MM.1S (cell line): ENCODE measurements around the gene C16orf89.

Source experiments
- EZH2 ChIP-seq: fragments of 300-600 bp; sonication (generic); optimal IDR thresholded peaks from 2 replicates; pipeline ENCODE3; 2017; ENCODE audit warnings: low read depth, mild to moderate bottlenecking, antibody characterized with exemption, low read length, mixed read lengths
- TF ChIP-seq, protein P1 (sequence below): fragments of 300-600 bp; sonication (generic); IDR thresholded peaks from 2 replicates; pipeline ENCODE4 v1.5.1; 2016; ENCODE audit warnings: antibody characterized with exemption, low read length, mixed read lengths

GRCh38 chr16:5031601-5032000, 34.2 kb downstream of the C16orf89 start:
- TF ChIP-seq, protein P1, sequence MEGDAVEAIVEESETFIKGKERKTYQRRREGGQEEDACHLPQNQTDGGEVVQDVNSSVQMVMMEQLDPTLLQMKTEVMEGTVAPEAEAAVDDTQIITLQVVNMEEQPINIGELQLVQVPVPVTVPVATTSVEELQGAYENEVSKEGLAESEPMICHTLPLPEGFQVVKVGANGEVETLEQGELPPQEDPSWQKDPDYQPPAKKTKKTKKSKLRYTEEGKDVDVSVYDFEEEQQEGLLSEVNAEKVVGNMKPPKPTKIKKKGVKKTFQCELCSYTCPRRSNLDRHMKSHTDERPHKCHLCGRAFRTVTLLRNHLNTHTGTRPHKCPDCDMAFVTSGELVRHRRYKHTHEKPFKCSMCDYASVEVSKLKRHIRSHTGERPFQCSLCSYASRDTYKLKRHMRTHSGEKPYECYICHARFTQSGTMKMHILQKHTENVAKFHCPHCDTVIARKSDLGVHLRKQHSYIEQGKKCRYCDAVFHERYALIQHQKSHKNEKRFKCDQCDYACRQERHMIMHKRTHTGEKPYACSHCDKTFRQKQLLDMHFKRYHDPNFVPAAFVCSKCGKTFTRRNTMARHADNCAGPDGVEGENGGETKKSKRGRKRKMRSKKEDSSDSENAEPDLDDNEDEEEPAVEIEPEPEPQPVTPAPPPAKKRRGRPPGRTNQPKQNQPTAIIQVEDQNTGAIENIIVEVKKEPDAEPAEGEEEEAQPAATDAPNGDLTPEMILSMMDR: no peak
- TF ChIP-seq EZH2: no peak
